A549 (cell line): Measurements from ENCODE around the gene RNU1-2. TPM values are rescaled to one million over a fixed set of nuclear protein-coding genes. Genes with fewer than 3 reads are reported as not detected.

Experiments
- ATAC-seq, 2 experiments: fragments of 200-7000 bp in 1 of 2; fragments of >200 bp in 1 of 2; cut with Nextera tagmentation in 1 of 2; cut with Tn5 transposase in 1 of 2; 3 replicates each; pipeline versions ENCODE4 v1.8.0 to v1.9.1; 2018 to 2020; ENCODE audit warnings: mild to moderate bottlenecking in 1 of 2, moderate library complexity in 1 of 2
- CTCF ChIA-PET: fragments of 300-600 bp; sonication (Branson Sonifier 250); formaldehyde crosslinking; extraction: SDS; loops from one replicate; lab custom pipeline; 2021; ENCODE audit warnings: antibody characterized with exemption, inconsistent platforms; lab: Yijun Ruan, JAX
- POLR2A ChIA-PET: fragments of 350-600 bp; formaldehyde crosslinking; extraction: SDS; loops from one replicate; lab custom pipeline; 2021; ENCODE audit warnings: antibody characterized with exemption, inconsistent platforms; lab: Yijun Ruan, JAX
- DNase-seq, 2 experiments: peaks; one replicate each; pipeline versions ENCODE4 v3.0.0 to v3.0.0-alpha.2; 2011 to 2016; ENCODE audit warnings: low read depth in 1 of 2, low spot score in 1 of 2
- FAIRE-seq: peaks from 2 replicates; lab custom pipeline; 2011; peaks lifted over from hg19 to GRCh38; lab: Jason Lieb, UNC
- H3K27ac ChIP-seq, 2 experiments: fragments of >200 bp; sonication (Bioruptor Twin); formaldehyde crosslinking; 3 replicates each; pipeline ENCODE4 v1.5.1; 2016 to 2017
- H3K4me1 ChIP-seq: fragments of >200 bp; sonication (Bioruptor Twin); formaldehyde crosslinking; 3 replicates; pipeline ENCODE4 v1.6.1; 2016
- H3K4me2 ChIP-seq: fragments of >200 bp; sonication (Bioruptor Twin); formaldehyde crosslinking; 3 replicates; pipeline ENCODE4 v1.6.1; 2016
- H3K4me3 ChIP-seq: fragments of >200 bp; sonication (Bioruptor Twin); formaldehyde crosslinking; 3 replicates; pipeline ENCODE4 v1.5.1; 2016
- H3K9me3 ChIP-seq: fragments of >200 bp; sonication (Bioruptor Twin); formaldehyde crosslinking; 3 replicates; pipeline ENCODE4 v1.6.1; 2016
- BHLHE40 ChIP-seq: IDR thresholded peaks from 2 replicates; pipeline ENCODE4 v1.6.1; 2012; ENCODE audit warnings: low read depth, low read length, inconsistent platforms
- CEBPB ChIP-seq, 2 experiments: fragments of >200 bp in 1 of 2; sonication (Bioruptor Twin) in 1 of 2; formaldehyde crosslinking in 1 of 2; IDR thresholded peaks; 2 replicates each; pipeline ENCODE4 v1.6.1; 2012 to 2016
- EHF ChIP-seq: fragments of 250-450 bp; sonication (Bioruptor Pico); IDR thresholded peaks from 2 replicates; pipeline ENCODE4 v1.5.0; 2020; ENCODE audit warnings: mild to moderate bottlenecking
- EHMT2 ChIP-seq: fragments of 200-600 bp; sonication (generic); IDR thresholded peaks from 2 replicates; pipeline ENCODE4 v1.6.1; 2016; ENCODE audit warnings: antibody characterized with exemption, low read depth, mild to moderate bottlenecking, moderate library complexity
- EP300 ChIP-seq, 2 experiments: fragments of >200 bp; sonication (Bioruptor Twin); formaldehyde crosslinking; IDR thresholded peaks; 2 replicates in 1 of 2; 3 replicates in 1 of 2; pipeline ENCODE4 v1.6.1; 2016 to 2017
- FOXS1 ChIP-seq: fragments of 250-450 bp; sonication (Bioruptor Pico); IDR thresholded peaks from 2 replicates; pipeline ENCODE4 v1.5.0; 2020; ENCODE audit warnings: mild to moderate bottlenecking, moderate library complexity
- GATA3 ChIP-seq: IDR thresholded peaks from 2 replicates; pipeline ENCODE4 v1.6.1; 2012; ENCODE audit warnings: borderline replicate concordance
- HDAC2 ChIP-seq: fragments of 200-600 bp; sonication (generic); IDR thresholded peaks from 2 replicates; pipeline ENCODE4 v1.6.1; 2016
- HEYL ChIP-seq: fragments of 250-450 bp; sonication (Bioruptor Pico); IDR thresholded peaks from 2 replicates; pipeline ENCODE4 v1.8.0; 2021; ENCODE audit warnings: mild to moderate bottlenecking, moderate library complexity
- HOXA7 ChIP-seq: fragments of 250-450 bp; sonication (Bioruptor Pico); IDR thresholded peaks from 2 replicates; pipeline ENCODE4 v1.5.0; 2020; ENCODE audit warnings: mild to moderate bottlenecking, moderate library complexity
- HOXB13 ChIP-seq: fragments of 250-450 bp; sonication (Bioruptor Pico); IDR thresholded peaks from 2 replicates; pipeline ENCODE4 v1.5.0; 2020; ENCODE audit warnings: low read depth, mild to moderate bottlenecking, moderate library complexity
- HOXB5 ChIP-seq: fragments of 250-450 bp; sonication (Bioruptor Pico); IDR thresholded peaks from 2 replicates; pipeline ENCODE4 v1.5.0; 2020; ENCODE audit warnings: mild to moderate bottlenecking, moderate library complexity
- JUN ChIP-seq, 2 experiments: fragments of >200 bp; sonication (Bioruptor Twin); formaldehyde crosslinking; IDR thresholded peaks; 2 replicates in 1 of 2; 3 replicates in 1 of 2; pipeline ENCODE4 v1.6.1; 2016 to 2017
- KDM1A ChIP-seq: fragments of 200-600 bp; sonication (generic); IDR thresholded peaks from 2 replicates; pipeline ENCODE4 v1.6.1; 2016; ENCODE audit warnings: low read depth, mild to moderate bottlenecking
- KDM5A ChIP-seq: fragments of 200-600 bp; sonication (generic); IDR thresholded peaks from 2 replicates; pipeline ENCODE4 v1.6.1; 2016; ENCODE audit warnings: antibody characterized with exemption, mild to moderate bottlenecking
- MAFK ChIP-seq: fragments of 450-650 bp; IDR thresholded peaks from 2 replicates; pipeline ENCODE4 v1.6.1; 2014; ENCODE audit not compliant: partially characterized antibody
- MAZ ChIP-seq: fragments of 150-350 bp; IDR thresholded peaks from 2 replicates; pipeline ENCODE4 v1.6.1; 2014; ENCODE audit warnings: antibody characterized with exemption, low read depth, low read length, borderline replicate concordance
- NR3C1 ChIP-seq: fragments of >200 bp; sonication (Bioruptor Twin); formaldehyde crosslinking; IDR thresholded peaks from 3 replicates; pipeline ENCODE4 v1.6.1; 2017
- PHF8 ChIP-seq: fragments of 200-600 bp; sonication (generic); IDR thresholded peaks from 2 replicates; pipeline ENCODE4 v1.6.1; 2016; ENCODE audit warnings: low read depth, mild to moderate bottlenecking, antibody characterized with exemption, moderate library complexity, borderline replicate concordance
- RAD21 ChIP-seq, 2 experiments: fragments of >200 bp in 1 of 2; sonication (Bioruptor Twin) in 1 of 2; formaldehyde crosslinking in 1 of 2; IDR thresholded peaks in 1 of 2; conservative IDR thresholded peaks in 1 of 2; 2 replicates in 1 of 2; 3 replicates in 1 of 2; pipeline ENCODE4 v1.6.1; 2012 to 2018; ENCODE audit warnings: inconsistent platforms in 1 of 2
- RARB ChIP-seq: fragments of 250-450 bp; sonication (Bioruptor Pico); IDR thresholded peaks from 2 replicates; pipeline ENCODE4 v1.8.0; 2021; ENCODE audit warnings: mild to moderate bottlenecking, moderate library complexity
- RNF2 ChIP-seq: fragments of 200-600 bp; sonication (generic); IDR thresholded peaks from 2 replicates; pipeline ENCODE4 v1.6.1; 2016; ENCODE audit warnings: low read depth, mild to moderate bottlenecking, antibody characterized with exemption, moderate library complexity, borderline replicate concordance
- SMC3 ChIP-seq: fragments of >200 bp; sonication (Bioruptor Twin); formaldehyde crosslinking; IDR thresholded peaks from 3 replicates; pipeline ENCODE4 v1.6.1; 2018; ENCODE audit warnings: inconsistent platforms
- TP53 ChIP-seq: fragments of 250-450 bp; sonication (Bioruptor Pico); IDR thresholded peaks from 2 replicates; pipeline ENCODE4 v1.5.0; 2021; ENCODE audit warnings: mild to moderate bottlenecking, moderate library complexity
- ZFP36 ChIP-seq: fragments of 450-650 bp; IDR thresholded peaks from 2 replicates; pipeline ENCODE4 v1.6.1; 2014; ENCODE audit warnings: borderline replicate concordance; ENCODE audit not compliant: partially characterized antibody
- ZNF302 ChIP-seq: fragments of 250-450 bp; sonication (Bioruptor Pico); IDR thresholded peaks from 2 replicates; pipeline ENCODE4 v1.9.0; 2021; ENCODE audit warnings: inconsistent platforms, mild to moderate bottlenecking, moderate library complexity
- whole genome bisulfite sequencing: methylation state at CpG from one replicate; pipeline ENCODE4 v1.1.6; 2017; ENCODE audit errors: missing lambda C conversion rate; 5-methylcytosine and 5-hydroxymethylcytosine counted together
- polyA plus RNA-seq, 4 experiments: library from polyadenylated mRNA; depleted of rRNA in 3 of 4; stranded (reverse); fragments of >200 nt; fragmentation: RNase III in 1 of 4; extraction: RNeasy Plus Mini Kit Qiagen cat#74134 plus additional on column Dnase treatment in 1 of 4; gene quantifications; 2 replicates in 3 of 4; 3 replicates in 1 of 4; pipeline ENCODE4 v1.2.3, GENCODE V29; 2011 to 2017
- TF ChIP-seq, protein P1 (sequence below): IDR thresholded peaks from 2 replicates; pipeline ENCODE4 v1.6.1; 2012; ENCODE audit warnings: low read depth, borderline replicate concordance
- TF ChIP-seq, protein P2 (sequence below): IDR thresholded peaks from 2 replicates; pipeline ENCODE4 v1.6.1; 2012
- TF ChIP-seq, protein P3 (sequence below): fragments of 250-450 bp; sonication (Bioruptor Pico); IDR thresholded peaks from 2 replicates; pipeline ENCODE4 v1.5.0; 2020; ENCODE audit warnings: low read depth, mild to moderate bottlenecking, moderate library complexity
- TF ChIP-seq, protein P4 (sequence below): fragments of 450-650 bp; IDR thresholded peaks from 2 replicates; pipeline ENCODE4 v1.6.1; 2014; ENCODE audit warnings: antibody characterized with exemption
- TF ChIP-seq, protein P5 (sequence below): fragments of >200 bp; sonication (Bioruptor Twin); formaldehyde crosslinking; IDR thresholded peaks from 3 replicates; pipeline ENCODE4 v1.5.1; 2016
- TF ChIP-seq, protein P6 (sequence below): fragments of 150-350 bp; IDR thresholded peaks from 2 replicates; pipeline ENCODE4 v1.6.1; 2014; ENCODE audit warnings: low read depth, mild to moderate bottlenecking, low read length

The RNU1-2 gene
- polyA plus RNA-seq, 2 of the 4 experiments (the other 2 are of a cell fraction): 6.6 to 56.2 TPM

DNA sequence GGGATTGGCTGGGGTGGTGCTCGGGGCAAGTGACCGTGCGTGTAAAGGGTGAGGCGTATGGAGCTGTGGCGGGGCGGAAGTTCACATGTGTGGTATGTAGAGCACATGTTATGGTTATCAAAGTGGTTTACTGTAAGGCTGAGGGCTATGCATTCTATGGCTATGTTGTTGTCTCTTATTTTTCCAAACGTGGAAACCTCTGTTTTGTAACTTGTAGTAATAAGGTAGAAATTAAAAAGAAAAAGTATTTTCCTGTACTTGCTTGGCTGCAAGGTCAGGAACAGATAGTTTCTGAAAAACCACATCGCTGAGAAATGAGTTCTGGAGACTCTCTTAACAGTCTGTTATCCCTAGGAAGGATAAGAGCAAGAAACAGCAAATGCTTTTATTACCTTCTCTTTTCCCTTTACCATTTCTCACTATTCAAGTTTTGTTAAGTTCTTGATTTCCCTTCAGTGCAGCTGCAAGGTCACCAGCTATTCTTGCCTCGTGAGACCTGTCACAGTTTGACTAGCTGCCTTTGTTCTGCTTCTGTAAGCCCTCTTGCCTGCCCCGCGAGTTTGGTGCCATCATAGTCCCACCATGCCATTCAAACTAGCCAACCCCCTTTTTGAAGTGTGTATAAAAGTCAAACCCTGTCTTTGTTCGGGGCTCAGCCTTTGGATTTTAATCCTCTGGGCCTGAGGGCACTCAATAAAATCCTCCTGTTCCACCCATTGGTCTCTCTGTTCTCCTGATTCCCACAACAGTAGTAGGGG, 9.5 kb downstream of the RNU1-2 start:
- Histone ChIP-seq H3K4me3 (peak overlapping the region; percentile 45; the same call in 1 of the 3 replicates), H3K9me3 (peaks cover 12% of the 10 kb centered on the region; the same call in 1 of the 3 replicates), H3K4me2 (peak overlapping the region; percentile 92), H3K4me1 (peaks cover 8% of the 10 kb centered on the region; the same call in 2 of the 3 replicates), H3K27ac (peak overlapping the region; percentile 97 to 99)
- POLR2A ChIA-PET: interaction anchor here (1.0 to 1.1 kb wide), 2 partner anchors 9 to 10 kb away, joined by 3 to 10 read pairs; partner anchors contain the start of gene RNU1-2
- ATAC-seq: peak; percentile 93 to 95
- CTCF ChIA-PET: interaction anchor here (0.6 to 1.1 kb wide), 2 partner anchors 18 to 56 kb away, joined by 3 to 5 read pairs; no protein-coding TSS in a partner anchor
- no peak for FAIRE-seq
- DNase-seq: peak; percentile 60 to 89
- 12% methylated on average over 12 of the region's 12 CpGs for WGBS
- TF ChIP-seq EP300 (IDR thresholded peaks at IDR 0.05) (no peak), FOXS1 (CRISPR knock-in tag) (peak; percentile 83; the same call in 1 of the 2 replicates), KDM1A (no peak), RARB (CRISPR knock-in tag) (peak; percentile 100), SMC3 (no peak), PHF8 (no peak), HEYL (no peak), NR3C1 (no peak), BHLHE40 (no peak), GATA3 (peak; percentile 57; the same call in 1 of the 2 replicates), JUN (IDR thresholded peaks at IDR 0.05) (peak; percentile 99 to 100), KDM5A (no peak), EHMT2 (no peak), ZNF302 (CRISPR knock-in tag) (no peak), HDAC2 (no peak), TP53 (CRISPR knock-in tag) (peak; percentile 100), MAFK (no peak), HOXB13 (CRISPR knock-in tag) (no peak), EHF (CRISPR knock-in tag) (peak; percentile 97), HOXA7 (CRISPR knock-in tag) (peak; percentile 100), MAZ (no peak; the same call in 1 of the 2 replicates), RNF2 (no peak), RAD21 (conservative IDR thresholded peaks at IDR 0.05 in 1 of 2, IDR thresholded peaks at IDR 0.05 in 1 of 2) (0 out of 5 replicates have a peak, but pooled peaks of 1 of the 2 experiments have one; percentile 3), CEBPB (IDR thresholded peaks at IDR 0.05) (no peak), ZFP36 (no peak), HOXB5 (CRISPR knock-in tag) (peak; percentile 97)
- TF ChIP-seq, protein P1, sequence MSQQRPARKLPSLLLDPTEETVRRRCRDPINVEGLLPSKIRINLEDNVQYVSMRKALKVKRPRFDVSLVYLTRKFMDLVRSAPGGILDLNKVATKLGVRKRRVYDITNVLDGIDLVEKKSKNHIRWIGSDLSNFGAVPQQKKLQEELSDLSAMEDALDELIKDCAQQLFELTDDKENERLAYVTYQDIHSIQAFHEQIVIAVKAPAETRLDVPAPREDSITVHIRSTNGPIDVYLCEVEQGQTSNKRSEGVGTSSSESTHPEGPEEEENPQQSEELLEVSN: no peak
- TF ChIP-seq, protein P2, sequence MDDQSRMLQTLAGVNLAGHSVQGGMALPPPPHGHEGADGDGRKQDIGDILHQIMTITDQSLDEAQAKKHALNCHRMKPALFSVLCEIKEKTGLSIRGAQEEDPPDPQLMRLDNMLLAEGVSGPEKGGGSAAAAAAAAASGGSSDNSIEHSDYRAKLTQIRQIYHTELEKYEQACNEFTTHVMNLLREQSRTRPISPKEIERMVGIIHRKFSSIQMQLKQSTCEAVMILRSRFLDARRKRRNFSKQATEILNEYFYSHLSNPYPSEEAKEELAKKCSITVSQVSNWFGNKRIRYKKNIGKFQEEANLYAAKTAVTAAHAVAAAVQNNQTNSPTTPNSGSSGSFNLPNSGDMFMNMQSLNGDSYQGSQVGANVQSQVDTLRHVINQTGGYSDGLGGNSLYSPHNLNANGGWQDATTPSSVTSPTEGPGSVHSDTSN: peak; percentile 88; the same call in 1 of the 2 replicates
- TF ChIP-seq, protein P3, sequence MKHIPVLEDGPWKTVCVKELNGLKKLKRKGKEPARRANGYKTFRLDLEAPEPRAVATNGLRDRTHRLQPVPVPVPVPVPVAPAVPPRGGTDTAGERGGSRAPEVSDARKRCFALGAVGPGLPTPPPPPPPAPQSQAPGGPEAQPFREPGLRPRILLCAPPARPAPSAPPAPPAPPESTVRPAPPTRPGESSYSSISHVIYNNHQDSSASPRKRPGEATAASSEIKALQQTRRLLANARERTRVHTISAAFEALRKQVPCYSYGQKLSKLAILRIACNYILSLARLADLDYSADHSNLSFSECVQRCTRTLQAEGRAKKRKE (CRISPR knock-in tag): peak; percentile 99
- TF ChIP-seq, protein P4, sequence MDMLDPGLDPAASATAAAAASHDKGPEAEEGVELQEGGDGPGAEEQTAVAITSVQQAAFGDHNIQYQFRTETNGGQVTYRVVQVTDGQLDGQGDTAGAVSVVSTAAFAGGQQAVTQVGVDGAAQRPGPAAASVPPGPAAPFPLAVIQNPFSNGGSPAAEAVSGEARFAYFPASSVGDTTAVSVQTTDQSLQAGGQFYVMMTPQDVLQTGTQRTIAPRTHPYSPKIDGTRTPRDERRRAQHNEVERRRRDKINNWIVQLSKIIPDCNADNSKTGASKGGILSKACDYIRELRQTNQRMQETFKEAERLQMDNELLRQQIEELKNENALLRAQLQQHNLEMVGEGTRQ: no peak
- TF ChIP-seq, protein P5, sequence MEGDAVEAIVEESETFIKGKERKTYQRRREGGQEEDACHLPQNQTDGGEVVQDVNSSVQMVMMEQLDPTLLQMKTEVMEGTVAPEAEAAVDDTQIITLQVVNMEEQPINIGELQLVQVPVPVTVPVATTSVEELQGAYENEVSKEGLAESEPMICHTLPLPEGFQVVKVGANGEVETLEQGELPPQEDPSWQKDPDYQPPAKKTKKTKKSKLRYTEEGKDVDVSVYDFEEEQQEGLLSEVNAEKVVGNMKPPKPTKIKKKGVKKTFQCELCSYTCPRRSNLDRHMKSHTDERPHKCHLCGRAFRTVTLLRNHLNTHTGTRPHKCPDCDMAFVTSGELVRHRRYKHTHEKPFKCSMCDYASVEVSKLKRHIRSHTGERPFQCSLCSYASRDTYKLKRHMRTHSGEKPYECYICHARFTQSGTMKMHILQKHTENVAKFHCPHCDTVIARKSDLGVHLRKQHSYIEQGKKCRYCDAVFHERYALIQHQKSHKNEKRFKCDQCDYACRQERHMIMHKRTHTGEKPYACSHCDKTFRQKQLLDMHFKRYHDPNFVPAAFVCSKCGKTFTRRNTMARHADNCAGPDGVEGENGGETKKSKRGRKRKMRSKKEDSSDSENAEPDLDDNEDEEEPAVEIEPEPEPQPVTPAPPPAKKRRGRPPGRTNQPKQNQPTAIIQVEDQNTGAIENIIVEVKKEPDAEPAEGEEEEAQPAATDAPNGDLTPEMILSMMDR: no peak
- TF ChIP-seq, protein P6, sequence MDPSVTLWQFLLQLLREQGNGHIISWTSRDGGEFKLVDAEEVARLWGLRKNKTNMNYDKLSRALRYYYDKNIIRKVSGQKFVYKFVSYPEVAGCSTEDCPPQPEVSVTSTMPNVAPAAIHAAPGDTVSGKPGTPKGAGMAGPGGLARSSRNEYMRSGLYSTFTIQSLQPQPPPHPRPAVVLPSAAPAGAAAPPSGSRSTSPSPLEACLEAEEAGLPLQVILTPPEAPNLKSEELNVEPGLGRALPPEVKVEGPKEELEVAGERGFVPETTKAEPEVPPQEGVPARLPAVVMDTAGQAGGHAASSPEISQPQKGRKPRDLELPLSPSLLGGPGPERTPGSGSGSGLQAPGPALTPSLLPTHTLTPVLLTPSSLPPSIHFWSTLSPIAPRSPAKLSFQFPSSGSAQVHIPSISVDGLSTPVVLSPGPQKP: no peak
